Mucosa of descending colon (tissue), 3 donors: ENCODE results near the gene ARHGEF28. TPM values are rescaled to one million over a fixed set of nuclear protein-coding genes. Genes with fewer than 3 reads are reported as not detected.

ENCODE experiments used
- ATAC-seq: fragments of 200-7000 bp; cut with Tn5 transposase; one replicate; pipeline ENCODE4 v1.9.1; 2020; ENCODE audit warnings: mild to moderate bottlenecking, moderate library complexity
- DNase-seq, 3 donors: peaks; one replicate each; pipeline ENCODE4 v3.0.0-alpha.2; 2020
- H3K36me3 ChIP-seq: fragments of 200-600 bp; one replicate; pipeline ENCODE4 v1.8.0; 2021; ENCODE audit warnings: low read depth, mild to moderate bottlenecking
- H3K4me1 ChIP-seq: fragments of 200-600 bp; one replicate; pipeline ENCODE4 v1.8.0; 2021; ENCODE audit warnings: low read depth, mild to moderate bottlenecking
- H3K4me3 ChIP-seq: fragments of 200-600 bp; one replicate; pipeline ENCODE4 v1.8.0; 2021; ENCODE audit warnings: mild to moderate bottlenecking
- H3K9me3 ChIP-seq: fragments of 200-600 bp; one replicate; pipeline ENCODE4 v1.8.0; 2021; ENCODE audit warnings: mild to moderate bottlenecking
- CTCF ChIP-seq: fragments of 200-600 bp; IDR thresholded peaks from one replicate; pipeline ENCODE4 v1.8.0; 2022; ENCODE audit warnings: antibody characterized with exemption, mild to moderate bottlenecking
- intact Hi-C, 2 donors: fragments of 100-400 bp; cut with DNase I in 1 of 2; cut with micrococcal nuclease in 1 of 2; formaldehyde crosslinking; loops; one replicate each; pipeline versions ENCODE4 v1.11.0 to v1.11.1; 2022; cut with DNase I, micrococcal nuclease
- total RNA-seq, 3 donors: library from RNA; stranded (reverse); fragmentation: NEBNext Ultra II Directional in 2 of 3; extraction: Animal tissue kit (Norgen Biotek cat#: 25700) in 2 of 3; gene quantifications; one replicate each; pipeline versions ENCODE4 v1.2.1 to v1.2.4, GENCODE V29; 2021 to 2023
- donor health status: DM: no; HTN: no; CAD: no; lungs with moderate emphysema.
- donor health status: DM: no; HTN: no; CAD: no.
- donor health status: DM: no; HTN: yes; CAD: no.

ARHGEF28 gene
- total RNA-seq, 3 donors from 2014 or later, result 5.4 to 21.7 (median 11.6) TPM

- no peaks in the 10 kb centered on the region for H3K36me3 ChIP-seq
- intact Hi-C loops, result no loop called here
- no peaks in the 10 kb centered on the region for H3K9me3 ChIP-seq
- DNase-seq (no peak), ATAC-seq (no peak)
- H3K4me1 ChIP-seq, result peaks cover 3% of the 10 kb centered on the region
- no peak for TF ChIP-seq CTCF
- no peak overlapping the region for H3K4me3 ChIP-seq
Measured at GRCh38 chr5:73615947-73616346, 10.0 kb upstream of the ARHGEF28 start.

- Histone ChIP-seq H3K36me3 (no peaks in the 10 kb centered on the region), H3K4me1 (peaks cover 3% of the 10 kb centered on the region), H3K4me3 (no peak overlapping the region), H3K9me3 (no peaks in the 10 kb centered on the region)
- ATAC-seq, result peak; percentile 89
- intact Hi-C loops, result no loop called here
- TF ChIP-seq CTCF, result no peak
- no peak for DNase-seq
Measured at GRCh38 chr5:73617510-73618279, 8.3 kb upstream of the ARHGEF28 start.

- DNase-seq (no peak), ATAC-seq (no peak)
- H3K4me3 ChIP-seq, result no peak overlapping the region
- no peaks in the 10 kb centered on the region for H3K9me3 ChIP-seq
- no peak for TF ChIP-seq CTCF
- no peaks in the 10 kb centered on the region for H3K36me3 ChIP-seq
- peaks cover 3% of the 10 kb centered on the region for H3K4me1 ChIP-seq
- intact Hi-C loops, result no loop called here
Measured at GRCh38 chr5:73619606-73620333, 6.2 kb upstream of the ARHGEF28 start.

GRCh38 chr5:73620334-73620687, 5.7 kb upstream of the ARHGEF28 start:
- Histone ChIP-seq H3K36me3 (no peaks in the 10 kb centered on the region), H3K4me1 (peaks cover 3% of the 10 kb centered on the region), H3K9me3 (no peaks in the 10 kb centered on the region), H3K4me3 (no peak overlapping the region)
- ATAC-seq (no peak), DNase-seq (no peak)
- intact Hi-C loops, result no loop called here
- TF ChIP-seq CTCF, result no peak

GRCh38 chr5:73623060-73623459, 2.9 kb upstream of the ARHGEF28 start:
- Histone ChIP-seq H3K4me3 (no peak overlapping the region), H3K4me1 (no peaks in the 10 kb centered on the region), H3K36me3 (no peaks in the 10 kb centered on the region), H3K9me3 (no peaks in the 10 kb centered on the region)
- TF ChIP-seq CTCF, result no peak
- DNase-seq (no peak), ATAC-seq (no peak)
- intact Hi-C loops, result no loop called here
